Lung (tissue), 12 donors: ENCODE measurements around the gene FGGY. TPM values are rescaled to one million over a fixed set of nuclear protein-coding genes. Genes with fewer than 3 reads are reported as not detected.

Experiments used
- ATAC-seq: fragments of 200-7000 bp; cut with Tn5 transposase; one replicate; pipeline ENCODE4 v1.9.1; 2020; ENCODE audit warnings: moderate number of reproducible peaks; ENCODE audit not compliant: insufficient read depth, low FRiP score
- DNase-seq, 3 donors: peaks; one replicate each; pipeline ENCODE4 v3.0.0-alpha.2; 2013 to 2017
- H3K27ac ChIP-seq, 2 donors: one replicate each; pipeline ENCODE4 v1.5.1; 2013; ENCODE audit warnings: mild to moderate bottlenecking in 2 of 2, moderate library complexity in 2 of 2, control low read depth in 1 of 2, inconsistent platforms in 1 of 2, low read depth in 1 of 2, low read length in 1 of 2
- H3K27me3 ChIP-seq, 3 donors: one replicate each; pipeline ENCODE4 v1.5.1; 2013; ENCODE audit warnings: low read length in 2 of 3; ENCODE audit not compliant: control insufficient read depth in 3 of 3, insufficient read depth in 3 of 3
- H3K36me3 ChIP-seq, 4 donors: one replicate each; pipeline ENCODE4 v1.5.1; 2013; ENCODE audit warnings: low read length in 4 of 4, mild to moderate bottlenecking in 1 of 4, moderate library complexity in 1 of 4; ENCODE audit not compliant: control insufficient read depth in 4 of 4, insufficient read depth in 4 of 4
- H3K4me1 ChIP-seq, 5 donors: one replicate each; pipeline ENCODE4 v1.5.1; 2013; ENCODE audit warnings: low read length in 5 of 5, mild to moderate bottlenecking in 2 of 5, moderate library complexity in 1 of 5; ENCODE audit not compliant: control insufficient read depth in 5 of 5, insufficient read depth in 5 of 5
- H3K4me3 ChIP-seq: one replicate; pipeline ENCODE4 v1.5.1; 2013; ENCODE audit warnings: mild to moderate bottlenecking, control low read depth, moderate library complexity
- H3K9ac ChIP-seq, 2 donors: one replicate each; pipeline ENCODE4 v1.5.1; 2013; ENCODE audit warnings: low read length in 2 of 2, control low read depth in 1 of 2; ENCODE audit not compliant: insufficient read depth in 1 of 2
- H3K9me3 ChIP-seq, 4 donors: one replicate each; pipeline ENCODE4 v1.5.1; 2013; ENCODE audit warnings: low read length in 3 of 4, mild to moderate bottlenecking in 1 of 4, moderate library complexity in 1 of 4; ENCODE audit not compliant: control insufficient read depth in 4 of 4, insufficient read depth in 3 of 4
- WGBS, 2 donors: extraction: QIAGEN DNeasy Blood & Tissue Kit; methylation state at CpG; one replicate each; pipeline ENCODE4 v1.1.7; 2013; 5-methylcytosine and 5-hydroxymethylcytosine counted together
- polyA plus RNA-seq, 2 donors: library from polyadenylated mRNA; stranded (reverse); fragments of 200-250 nt; gene quantifications; one replicate each; pipeline ENCODE4 v1.2.1, GENCODE V29; 2013
- total RNA-seq, 2 donors: library from RNA; depleted of rRNA in 1 of 2; stranded (reverse); fragments of >200 nt in 1 of 2; gene quantifications; one replicate each; pipeline ENCODE4 v1.2.1, GENCODE V29; 2014 to 2021
- TF ChIP-seq, protein P1 (sequence below): IDR thresholded peaks from 2 replicates; pipeline ENCODE4 v1.5.1; 2012; ENCODE audit warnings: mild to moderate bottlenecking; ENCODE audit errors: control extremely low read depth, extremely low read depth
- donor health status: control.
- donor health status: control.
- donor health status: Bipolar disorder and iron deficiency.
- donor health status: healthy.
- donor health status: DM: yes; HTN: yes; CAD: no.

The FGGY gene
- total and polyA plus RNA-seq, 4 donors = 16.1 to 42.3 (median 18.3) TPM

- TF ChIP-seq, protein P1, sequence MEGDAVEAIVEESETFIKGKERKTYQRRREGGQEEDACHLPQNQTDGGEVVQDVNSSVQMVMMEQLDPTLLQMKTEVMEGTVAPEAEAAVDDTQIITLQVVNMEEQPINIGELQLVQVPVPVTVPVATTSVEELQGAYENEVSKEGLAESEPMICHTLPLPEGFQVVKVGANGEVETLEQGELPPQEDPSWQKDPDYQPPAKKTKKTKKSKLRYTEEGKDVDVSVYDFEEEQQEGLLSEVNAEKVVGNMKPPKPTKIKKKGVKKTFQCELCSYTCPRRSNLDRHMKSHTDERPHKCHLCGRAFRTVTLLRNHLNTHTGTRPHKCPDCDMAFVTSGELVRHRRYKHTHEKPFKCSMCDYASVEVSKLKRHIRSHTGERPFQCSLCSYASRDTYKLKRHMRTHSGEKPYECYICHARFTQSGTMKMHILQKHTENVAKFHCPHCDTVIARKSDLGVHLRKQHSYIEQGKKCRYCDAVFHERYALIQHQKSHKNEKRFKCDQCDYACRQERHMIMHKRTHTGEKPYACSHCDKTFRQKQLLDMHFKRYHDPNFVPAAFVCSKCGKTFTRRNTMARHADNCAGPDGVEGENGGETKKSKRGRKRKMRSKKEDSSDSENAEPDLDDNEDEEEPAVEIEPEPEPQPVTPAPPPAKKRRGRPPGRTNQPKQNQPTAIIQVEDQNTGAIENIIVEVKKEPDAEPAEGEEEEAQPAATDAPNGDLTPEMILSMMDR = no peak
- ATAC-seq (no peak), DNase-seq (no peak)
- Histone ChIP-seq H3K9me3 (no peaks in the 10 kb centered on the region), H3K27me3 (no peaks in the 10 kb centered on the region), H3K36me3 (no peaks in the 10 kb centered on the region), H3K4me1 (peaks cover 0 to 3% (median 0%) of the 10 kb centered on the region in 5 donors), H3K4me3 (no peak overlapping the region), H3K9ac (no peak overlapping the region), H3K27ac (no peak overlapping the region)
- 98 to 100% methylated on average over 3 of the region's 3 CpGs for WGBS, 2 donors
Measured at GRCh38 chr1:59323879-59324278, 27.0 kb downstream of the FGGY start.

DNA sequence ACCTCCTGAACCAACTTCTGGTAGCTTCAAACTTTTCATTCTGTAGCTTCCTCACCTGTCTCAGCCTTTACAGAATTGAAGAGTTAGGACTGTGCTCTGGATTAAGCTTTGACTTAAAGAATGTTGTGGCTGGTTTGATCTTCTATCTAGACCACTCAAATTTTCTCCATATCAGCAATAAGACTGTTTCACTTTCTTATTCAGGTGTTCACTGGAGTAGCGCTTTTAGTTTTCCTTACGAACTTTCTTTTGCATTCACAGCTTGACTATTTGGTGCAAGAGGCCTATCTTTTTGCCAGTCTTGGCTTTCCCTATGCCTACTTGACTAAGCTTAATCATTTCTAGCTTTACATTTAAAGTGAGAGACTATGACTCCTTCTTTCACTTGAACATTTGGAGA lies 31.5 kb downstream of the FGGY start:
- 93 to 94% methylated on average over 2 of the region's 2 CpGs for WGBS, 2 donors
- no peak overlapping the region for H3K4me3 ChIP-seq
- ATAC-seq = no peak
- H3K4me1 ChIP-seq = no peaks in the 10 kb centered on the region
- no peaks in the 10 kb centered on the region for H3K9me3 ChIP-seq
- H3K27me3 ChIP-seq = no peaks in the 10 kb centered on the region
- no peak overlapping the region for H3K9ac ChIP-seq
- no peak for DNase-seq
- no peaks in the 10 kb centered on the region for H3K36me3 ChIP-seq
- H3K27ac ChIP-seq = no peak overlapping the region
- TF ChIP-seq, protein P1 = no peak

DNA sequence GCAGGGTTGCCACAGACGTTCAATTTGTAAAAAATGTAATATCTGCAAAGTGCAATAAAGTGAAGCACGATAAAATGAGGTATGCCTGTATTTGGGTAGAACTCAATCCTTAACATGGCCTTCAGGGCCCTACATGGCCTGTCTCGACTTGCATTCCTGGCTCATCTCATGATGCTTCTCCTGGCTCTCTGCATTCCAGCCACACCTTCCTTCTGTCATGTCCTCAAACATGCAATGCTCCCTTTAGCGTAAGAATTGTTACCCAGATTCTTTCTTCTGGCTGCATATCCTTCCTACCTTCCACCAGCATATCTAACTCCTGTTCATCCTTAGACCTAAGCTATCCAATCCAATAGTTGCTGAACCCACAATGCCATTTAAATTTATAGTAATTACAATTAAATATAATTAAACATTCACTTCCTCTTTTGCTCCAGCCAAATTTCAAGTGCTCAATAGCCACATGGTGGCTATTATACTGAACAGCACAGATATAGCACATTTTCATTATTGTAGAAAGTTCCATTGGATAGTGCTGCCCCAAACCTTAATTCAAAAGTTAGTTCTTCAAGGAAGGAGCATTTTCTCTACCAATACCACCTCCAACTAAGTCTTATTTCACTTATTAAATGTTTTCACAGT lies 32.6 kb downstream of the FGGY start:
- Histone ChIP-seq H3K4me1 (no peaks in the 10 kb centered on the region), H3K4me3 (no peak overlapping the region), H3K9ac (no peak overlapping the region), H3K27me3 (no peaks in the 10 kb centered on the region), H3K9me3 (no peaks in the 10 kb centered on the region), H3K27ac (no peak overlapping the region), H3K36me3 (no peaks in the 10 kb centered on the region)
- DNase-seq (no peak), ATAC-seq (no peak)
- TF ChIP-seq, protein P1 = no peak
- 96 to 97% methylated on average over 4 of the region's 4 CpGs for WGBS, 2 donors
